CD4-positive, alpha-beta memory T cell (primary cell): ENCODE results near the gene TMEM158. TPM values are rescaled to one million over a fixed set of nuclear protein-coding genes. Genes with fewer than 3 reads are reported as not detected.

Experiments
- CTCF ChIA-PET: fragments of 350-600 bp; sonication (Branson Sonifier 250); formaldehyde crosslinking; loops from one replicate; lab custom pipeline; 2021; ENCODE audit warnings: inconsistent platforms; ENCODE audit not compliant: partially characterized antibody; lab: Charles Lee
- POLR2A ChIA-PET: fragments of 350-600 bp; sonication (Branson Sonifier 250); formaldehyde crosslinking; loops from one replicate; lab custom pipeline; 2021; ENCODE audit not compliant: partially characterized antibody; lab: Charles Lee
- DNase-seq, 5 donors: peaks; one replicate each; pipeline versions ENCODE4 v3.0.0 to v3.0.0-alpha.2; 2020 to 2022; ENCODE audit warnings: mixed read lengths in 1 of 5
- H3K27ac ChIP-seq: one replicate; pipeline ENCODE4 v1.7.0; 2013; ENCODE audit warnings: low read depth, low read length
- H3K27me3 ChIP-seq: 2 replicates; pipeline ENCODE4 v1.7.0; 2013; ENCODE audit warnings: mild to moderate bottlenecking, low read length, moderate library complexity; ENCODE audit not compliant: insufficient read depth
- H3K36me3 ChIP-seq: 2 replicates; pipeline ENCODE4 v1.7.0; 2013; ENCODE audit warnings: mild to moderate bottlenecking, low read length, moderate library complexity; ENCODE audit not compliant: insufficient read depth
- H3K4me1 ChIP-seq: 2 replicates; pipeline ENCODE4 v1.7.0; 2013; ENCODE audit warnings: mild to moderate bottlenecking, low read length, moderate library complexity; ENCODE audit not compliant: insufficient read depth
- H3K4me3 ChIP-seq, 2 donors: one replicate each; pipeline ENCODE4 v1.7.0; 2013; ENCODE audit warnings: low read length in 2 of 2, mild to moderate bottlenecking in 1 of 2
- H3K9me3 ChIP-seq, 2 donors: one replicate each; pipeline ENCODE4 v1.7.0; 2013; ENCODE audit warnings: low read length in 2 of 2, control low read depth in 1 of 2; ENCODE audit not compliant: control insufficient read depth in 1 of 2
- H3K27ac Mint-ChIP-seq, 7 donors: one replicate each; pipeline ENCODE4 v1.8.0; 2020 to 2021; ENCODE audit warnings: mixed read lengths in 7 of 7, mild to moderate bottlenecking in 6 of 7, inconsistent platforms in 3 of 7, moderate library complexity in 3 of 7
- H3K27me3 Mint-ChIP-seq, 2 donors: one replicate each; pipeline ENCODE4 v1.8.0; 2020 to 2021; ENCODE audit warnings: mixed read lengths in 2 of 2
- H3K36me3 Mint-ChIP-seq, 2 donors: one replicate each; pipeline ENCODE4 v1.8.0; 2020 to 2021; ENCODE audit warnings: mixed read lengths in 2 of 2, inconsistent platforms in 1 of 2, mild to moderate bottlenecking in 1 of 2
- H3K4me1 Mint-ChIP-seq, 4 donors: one replicate each; pipeline ENCODE4 v1.8.0; 2020 to 2021; ENCODE audit warnings: mixed read lengths in 4 of 4, mild to moderate bottlenecking in 1 of 4
- H3K4me3 Mint-ChIP-seq, 8 donors: one replicate each; pipeline ENCODE4 v1.8.0; 2020 to 2021; ENCODE audit warnings: mixed read lengths in 8 of 8, mild to moderate bottlenecking in 7 of 8, moderate library complexity in 6 of 8, inconsistent platforms in 3 of 8
- H3K9me3 Mint-ChIP-seq, 8 donors: one replicate each; pipeline ENCODE4 v1.8.0; 2020 to 2021; ENCODE audit warnings: mixed read lengths in 8 of 8, mild to moderate bottlenecking in 5 of 8, inconsistent platforms in 3 of 8, moderate library complexity in 1 of 8
- intact Hi-C: fragments of 100-400 bp; cut with micrococcal nuclease; formaldehyde crosslinking; loops from one replicate; pipeline ENCODE4 v1.15.1; 2023
- polyA plus RNA-seq, 2 donors: library from polyadenylated mRNA; unstranded; fragments of 300-500 nt; fragmentation: Illumina TruSeq; gene quantifications; one replicate each; pipeline ENCODE4 v1.2.3, GENCODE V29; 2021
- total RNA-seq, 2 experiments: library from RNA; stranded (reverse); gene quantifications; one replicate each; pipeline ENCODE4 v1.2.3, GENCODE V29; 2021

Gene TMEM158
- total and polyA plus RNA-seq, 4 experiments from 2014 or later = not detected

GRCh38 chr3:45223889-45224727, 2.0 kb downstream of the TMEM158 start:
- Mint-ChIP-seq H3K27ac (peak overlapping the region in 1 of 7 donors; percentile 82), H3K4me1 (peaks cover 7 to 17% (median 13%) of the 10 kb centered on the region in 4 donors), H3K36me3 (no peaks in the 10 kb centered on the region), H3K4me3 (peak overlapping the region in 7 of 8 donors; percentile 22 to 88 (median 62)), H3K9me3 (no peaks in the 10 kb centered on the region), H3K27me3 (peaks cover 46 to 63% of the 10 kb centered on the region in 2 donors)
- Histone ChIP-seq H3K4me1 (peaks cover 11% of the 10 kb centered on the region), H3K4me3 (no peak overlapping the region), H3K27ac (no peak overlapping the region), H3K36me3 (no peaks in the 10 kb centered on the region), H3K9me3 (no peaks in the 10 kb centered on the region), H3K27me3 (peaks cover 39% of the 10 kb centered on the region)
- intact Hi-C loops = no loop called here
- POLR2A ChIA-PET = interaction anchor here (0.8 to 1.6 kb wide), 4 partner anchors 14 to 248 kb away, joined by 3 to 4 read pairs (median 3); partner anchors contain the start of genes EXOSC7 and ZDHHC3
- CTCF ChIA-PET = interaction anchor here (1.3 to 6.0 kb wide), 4 partner anchors 13 to 188 kb away, joined by 3 to 29 read pairs (median 9); no protein-coding TSS in a partner anchor
- DNase-seq = no peak

- intact Hi-C loops = no loop called here
- H3K9me3 Mint-ChIP-seq = no peaks in the 10 kb centered on the region
Observed at GRCh38 chr3:45219694-45220093, 6.4 kb downstream of the TMEM158 start.

GRCh38 chr3:45218578-45219390, 7.3 kb downstream of the TMEM158 start:
- CTCF ChIA-PET = interaction anchor here (2.9 kb wide), 1 partner anchor 8 kb away, joined by 11 read pairs; no protein-coding TSS in a partner anchor
- H3K9me3 ChIP-seq = no peaks in the 10 kb centered on the region
- POLR2A ChIA-PET = no interaction called here
- H3K4me1 Mint-ChIP-seq = no peaks in the 10 kb centered on the region
- H3K36me3 ChIP-seq = no peaks in the 10 kb centered on the region
- peaks cover 29 to 33% of the 10 kb centered on the region in 2 donors for H3K27me3 Mint-ChIP-seq
- DNase-seq = no peak
- no peaks in the 10 kb centered on the region for H3K9me3 Mint-ChIP-seq
- no peaks in the 10 kb centered on the region for H3K4me1 ChIP-seq
- H3K4me3 Mint-ChIP-seq = no peak overlapping the region
- peaks cover 7% of the 10 kb centered on the region for H3K27me3 ChIP-seq
- no peaks in the 10 kb centered on the region for H3K36me3 Mint-ChIP-seq
- no peak overlapping the region for H3K27ac ChIP-seq
- H3K27ac Mint-ChIP-seq = peak overlapping the region in 1 of 7 donors; percentile 23
- no peak overlapping the region for H3K4me3 ChIP-seq
- intact Hi-C loops = no loop called here

More at GRCh38 chr3:45219694-45220093, 6.4 kb downstream of the TMEM158 start:
- Histone ChIP-seq H3K4me1 (peaks cover 5% of the 10 kb centered on the region), H3K4me3 (no peak overlapping the region), H3K27ac (no peak overlapping the region), H3K27me3 (peaks cover 16% of the 10 kb centered on the region), H3K9me3 (no peaks in the 10 kb centered on the region), H3K36me3 (no peaks in the 10 kb centered on the region)
- Mint-ChIP-seq H3K27ac (no peak overlapping the region), H3K36me3 (no peaks in the 10 kb centered on the region), H3K4me1 (peaks cover under 1 to 8% (median 6%) of the 10 kb centered on the region in 4 donors), H3K27me3 (peaks cover 37 to 41% of the 10 kb centered on the region in 2 donors), H3K4me3 (no peak overlapping the region)
- ChIA-PET CTCF (interaction anchor here (1.1 to 2.9 kb wide), 2 partner anchors 9 to 181 kb away, joined by 3 to 11 read pairs; no protein-coding TSS in a partner anchor), POLR2A (no interaction called here)
- DNase-seq = no peak

GRCh38 chr3:45216021-45216609, 10.0 kb downstream of the TMEM158 start:
- H3K4me3 Mint-ChIP-seq = no peak overlapping the region
- intact Hi-C loops = no loop called here
- H3K4me1 ChIP-seq = no peaks in the 10 kb centered on the region
- POLR2A ChIA-PET = no interaction called here
- no peaks in the 10 kb centered on the region for H3K36me3 Mint-ChIP-seq
- H3K4me1 Mint-ChIP-seq = no peaks in the 10 kb centered on the region
- CTCF ChIA-PET = interaction anchor here (1.2 to 1.8 kb wide), 3 partner anchors 174 to 178 kb away, joined by 5 to 7 read pairs (median 5); no protein-coding TSS in a partner anchor
- H3K9me3 ChIP-seq = no peaks in the 10 kb centered on the region
- H3K27ac ChIP-seq = no peak overlapping the region
- peaks cover 9 to 17% of the 10 kb centered on the region in 2 donors for H3K27me3 Mint-ChIP-seq
- H3K27me3 ChIP-seq = peaks cover 5% of the 10 kb centered on the region
- no peak overlapping the region for H3K4me3 ChIP-seq
- DNase-seq = no peak
- no peaks in the 10 kb centered on the region for H3K9me3 Mint-ChIP-seq
- H3K27ac Mint-ChIP-seq = no peak overlapping the region
- no peaks in the 10 kb centered on the region for H3K36me3 ChIP-seq

GRCh38 chr3:45215466-45215865, 10.6 kb downstream of the TMEM158 start:
- peaks cover 3 to 4% (median 3%) of the 10 kb centered on the region in 4 donors for H3K4me1 Mint-ChIP-seq
- ChIA-PET CTCF (interaction anchor here (0.9 to 1.8 kb wide), 5 partner anchors 23 to 295 kb away, joined by 3 to 7 read pairs (median 5); no protein-coding TSS in a partner anchor), POLR2A (no interaction called here)
- Histone ChIP-seq H3K27me3 (peaks cover 5% of the 10 kb centered on the region), H3K4me1 (peaks cover 3% of the 10 kb centered on the region), H3K9me3 (no peaks in the 10 kb centered on the region), H3K4me3 (no peak overlapping the region), H3K36me3 (no peaks in the 10 kb centered on the region), H3K27ac (no peak overlapping the region)
- no peak overlapping the region for H3K4me3 Mint-ChIP-seq
- H3K27ac Mint-ChIP-seq = no peak overlapping the region
- peaks cover 4 to 14% of the 10 kb centered on the region in 2 donors for H3K27me3 Mint-ChIP-seq
- intact Hi-C loops = no loop called here
- no peak for DNase-seq
- no peaks in the 10 kb centered on the region for H3K9me3 Mint-ChIP-seq
- no peaks in the 10 kb centered on the region for H3K36me3 Mint-ChIP-seq

- Histone ChIP-seq H3K27ac (no peak overlapping the region), H3K36me3 (no peaks in the 10 kb centered on the region), H3K4me1 (peaks cover 10% of the 10 kb centered on the region), H3K4me3 (no peak overlapping the region), H3K27me3 (peaks cover 5% of the 10 kb centered on the region), H3K9me3 (no peaks in the 10 kb centered on the region)
- Mint-ChIP-seq H3K4me3 (no peak overlapping the region), H3K4me1 (peaks cover 4 to 9% (median 6%) of the 10 kb centered on the region in 4 donors), H3K27ac (no peak overlapping the region), H3K9me3 (no peaks in the 10 kb centered on the region), H3K27me3 (peaks cover 0 to 10% of the 10 kb centered on the region in 2 donors), H3K36me3 (no peaks in the 10 kb centered on the region)
- CTCF ChIA-PET = interaction anchor here (11.5 kb wide), 1 partner anchor 173 kb away, joined by 688 read pairs; no protein-coding TSS in a partner anchor
- POLR2A ChIA-PET = no interaction called here
- DNase-seq = no peak
- intact Hi-C loops = loop anchor here (5.0 kb wide), 2 partner anchors 107 to 443 kb away; no protein-coding TSS in a partner anchor
Observed at GRCh38 chr3:45214061-45214680, 11.9 kb downstream of the TMEM158 start.
